ENCODE results near the gene PRKCB.
A peak's percentile ranks its signal among the peaks of the same experiment; 100 is the strongest.

Gene PRKCB

GRCh38 chr16:24174957-24175356 is 339.2 kb downstream of the PRKCB start:
- ChIA-PET POLR2A (ENCODE audit: low non-redundant PET) (no interaction called here), CTCF (no interaction called here)
- H3K27ac ChIP-seq = no peak overlapping the region
- no peak for TF ChIP-seq CTCF (conservative IDR thresholded peaks at IDR 0.05; ENCODE audit: low read depth)
- no peak for DNase-seq (ENCODE audit: low spot score)

GRCh38 chr16:24178496-24178895 is 342.7 kb downstream of the PRKCB start:
- ChIA-PET CTCF (interaction anchor here (0.6 kb wide), 1 partner anchor 10 kb away, joined by 3 read pairs; no protein-coding TSS in a partner anchor), POLR2A (ENCODE audit: low non-redundant PET) (no interaction called here)
- no peak overlapping the region for H3K27ac ChIP-seq
- no peak for TF ChIP-seq CTCF (conservative IDR thresholded peaks at IDR 0.05; ENCODE audit: low read depth)
- DNase-seq (ENCODE audit: low spot score) = peak; percentile 8

- ChIA-PET CTCF (no interaction called here), POLR2A (ENCODE audit: low non-redundant PET) (no interaction called here)
- no peak for TF ChIP-seq CTCF (conservative IDR thresholded peaks at IDR 0.05; ENCODE audit: low read depth)
- no peak for DNase-seq (ENCODE audit: low spot score)
- no peak overlapping the region for H3K27ac ChIP-seq
Measured at GRCh38 chr16:24180451-24180850, 344.7 kb downstream of the PRKCB start.

- ChIA-PET POLR2A (ENCODE audit: low non-redundant PET) (no interaction called here), CTCF (interaction anchor here (0.6 kb wide), 1 partner anchor 10 kb away, joined by 3 read pairs; no protein-coding TSS in a partner anchor)
- TF ChIP-seq CTCF (conservative IDR thresholded peaks at IDR 0.05; ENCODE audit: low read depth) = no peak
- H3K27ac ChIP-seq = no peak overlapping the region
- DNase-seq (ENCODE audit: low spot score) = no peak
Measured at GRCh38 chr16:24188021-24188542, 352.3 kb downstream of the PRKCB start.

- TF ChIP-seq CTCF (conservative IDR thresholded peaks at IDR 0.05; ENCODE audit: low read depth) = no peak
- no peak overlapping the region for H3K27ac ChIP-seq
- no peak for DNase-seq (ENCODE audit: low spot score)
- ChIA-PET CTCF (interaction anchor here (0.6 kb wide), 1 partner anchor 11 kb away, joined by 3 read pairs; no protein-coding TSS in a partner anchor), POLR2A (ENCODE audit: low non-redundant PET) (no interaction called here)
Measured at GRCh38 chr16:24188751-24189318, 353.1 kb downstream of the PRKCB start.

GRCh38 chr16:24189941-24190340 is 354.2 kb downstream of the PRKCB start:
- POLR2A ChIA-PET (ENCODE audit: low non-redundant PET) = no interaction called here
- CTCF ChIA-PET = no interaction called here
- DNase-seq (ENCODE audit: low spot score) = no peak
- no peak for TF ChIP-seq CTCF (conservative IDR thresholded peaks at IDR 0.05; ENCODE audit: low read depth)
- H3K27ac ChIP-seq = no peak overlapping the region

Data from RWPE1 (cell line).